ENCODE results near the gene FAM107A.

Gene FAM107A

GRCh38 chr3:58521917-58522631 lies 55.1 kb downstream of the FAM107A start:
- DNase-seq (ENCODE audit: low read depth) = no peak
- TF ChIP-seq CTCF (IDR thresholded peaks at IDR 0.05; ENCODE audit: control insufficient read depth, insufficient read depth, low read depth, low read length, missing control alignments) = no peak

DNA sequence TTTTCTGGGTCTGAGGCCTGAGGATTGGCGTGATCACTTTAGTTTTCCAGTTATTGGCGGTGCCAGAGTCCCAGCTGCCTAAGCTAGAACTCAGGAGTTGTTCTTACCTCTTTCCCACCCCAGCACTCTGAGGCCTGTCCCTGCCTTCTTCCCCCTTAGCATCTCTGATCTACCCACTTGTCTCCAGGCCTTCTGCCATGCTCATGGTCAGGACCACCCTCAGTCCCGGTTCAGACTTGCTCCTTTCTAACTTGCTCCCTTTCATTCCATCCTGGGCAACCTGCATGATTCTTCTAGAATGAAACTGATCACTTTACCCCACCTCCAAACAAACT lies 55.9 kb downstream of the FAM107A start:
- DNase-seq (ENCODE audit: low read depth) = no peak
- H3K4me3 ChIP-seq (ENCODE audit: control insufficient read depth, low read depth, low read length) = no peak overlapping the region
- no peak for TF ChIP-seq CTCF (IDR thresholded peaks at IDR 0.05; ENCODE audit: control insufficient read depth, insufficient read depth, low read depth, low read length, missing control alignments)

More at GRCh38 chr3:58521917-58522631, 55.1 kb downstream of the FAM107A start:
- H3K4me3 ChIP-seq (ENCODE audit: control insufficient read depth, low read depth, low read length) = no peak overlapping the region

DNA sequence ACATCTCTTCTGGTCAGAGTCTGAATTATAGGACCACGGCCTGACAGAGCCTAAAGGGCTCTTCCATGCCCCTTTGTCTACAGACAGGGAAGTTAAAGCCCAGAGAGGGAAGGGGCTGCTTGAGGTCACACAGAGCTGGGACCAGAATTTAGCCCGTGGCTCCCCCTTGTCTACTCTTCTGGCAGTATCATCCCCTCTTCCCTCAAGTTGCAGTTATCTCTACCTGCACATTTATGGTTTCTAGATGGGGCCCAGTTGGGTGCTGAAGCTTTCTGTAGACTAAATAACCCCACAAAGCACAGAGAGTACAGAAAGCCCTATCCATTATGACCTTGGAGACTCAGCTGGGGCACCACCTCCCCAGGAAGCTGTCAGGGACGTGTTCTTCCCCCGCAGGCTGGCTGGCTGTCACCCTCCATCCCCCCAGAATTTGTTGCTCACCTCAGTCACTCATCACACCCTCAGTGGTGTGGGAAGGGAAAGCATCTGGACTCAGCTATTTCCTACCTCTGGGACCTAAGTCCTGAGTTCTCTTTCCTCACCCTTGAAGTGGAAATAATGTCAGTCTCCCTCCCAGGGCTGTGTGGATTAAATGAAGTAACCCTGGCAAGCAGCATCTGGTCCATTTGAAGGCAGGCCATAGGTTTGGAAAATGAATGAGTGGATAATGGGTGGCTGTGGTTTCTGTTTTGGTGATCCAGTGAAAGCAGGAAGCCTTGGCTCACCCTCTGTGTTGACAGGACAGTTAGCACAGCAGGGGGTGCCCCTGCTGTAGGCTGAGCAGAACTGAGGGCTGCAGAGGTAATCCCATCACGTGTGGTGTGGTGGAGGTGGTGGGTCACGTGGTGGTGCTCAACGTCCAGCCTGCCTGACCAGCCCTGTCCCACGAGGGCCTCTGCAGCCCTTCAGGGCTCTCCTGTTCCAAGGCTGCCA lies 56.5 kb downstream of the FAM107A start:
- H3K4me3 ChIP-seq (ENCODE audit: control insufficient read depth, low read depth, low read length) = no peak overlapping the region
- no peak for TF ChIP-seq CTCF (IDR thresholded peaks at IDR 0.05; ENCODE audit: control insufficient read depth, insufficient read depth, low read depth, low read length, missing control alignments)
- DNase-seq (ENCODE audit: low read depth) = no peak

GRCh38 chr3:58519668-58520402 lies 57.4 kb downstream of the FAM107A start:
- no peak for DNase-seq (ENCODE audit: low read depth)
- H3K4me3 ChIP-seq (ENCODE audit: control insufficient read depth, low read depth, low read length) = no peak overlapping the region
- TF ChIP-seq CTCF (IDR thresholded peaks at IDR 0.05; ENCODE audit: control insufficient read depth, insufficient read depth, low read depth, low read length, missing control alignments) = no peak

DNA sequence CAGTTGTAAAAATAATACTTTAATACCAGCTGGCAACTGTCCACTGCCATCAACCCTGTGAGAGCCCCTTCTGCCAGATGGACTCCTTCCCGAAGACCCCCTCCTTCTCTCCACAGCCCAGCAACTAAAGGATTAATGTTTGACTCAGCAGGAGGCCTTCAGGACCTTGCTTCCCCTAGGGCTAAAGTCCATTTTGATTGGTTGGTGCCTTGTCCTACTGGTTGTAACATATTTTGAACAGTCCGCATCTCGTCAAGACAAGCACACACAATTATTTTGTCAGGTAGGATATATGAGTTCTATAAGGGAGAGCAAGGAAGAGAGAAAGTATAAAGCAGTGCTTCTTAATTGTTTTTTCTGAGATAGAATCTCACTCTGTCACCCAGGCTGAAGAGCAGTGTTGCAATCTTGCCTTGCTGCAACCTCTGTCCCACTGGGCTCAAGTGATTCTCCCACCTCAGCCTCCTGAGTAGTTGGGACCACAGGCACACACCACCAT lies 58.9 kb downstream of the FAM107A start:
- no peak overlapping the region for H3K4me3 ChIP-seq (ENCODE audit: control insufficient read depth, low read depth, low read length)
- TF ChIP-seq CTCF (IDR thresholded peaks at IDR 0.05; ENCODE audit: control insufficient read depth, insufficient read depth, low read depth, low read length, missing control alignments) = no peak
- no peak for DNase-seq (ENCODE audit: low read depth)

DNA sequence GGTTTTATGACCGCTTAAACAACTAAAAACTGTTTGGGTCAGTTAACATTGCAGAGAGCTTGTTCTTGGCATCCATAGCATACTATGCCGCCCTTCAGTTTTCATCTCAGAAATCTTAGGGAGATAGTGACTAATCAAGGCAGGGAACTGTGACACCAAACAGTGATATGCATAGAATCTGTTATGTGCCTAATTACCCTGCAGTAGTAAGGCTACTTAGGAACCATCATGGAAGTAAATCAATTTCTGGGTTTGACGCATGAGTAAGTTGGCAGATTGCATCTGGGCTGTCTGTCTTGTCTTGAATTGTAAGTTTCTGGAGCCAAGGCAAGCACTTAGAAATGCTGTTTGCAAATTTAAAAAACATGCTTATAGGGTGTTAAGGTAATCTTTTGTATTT lies 62.8 kb downstream of the FAM107A start:
- H3K4me3 ChIP-seq (ENCODE audit: control insufficient read depth, low read depth, low read length) = no peak overlapping the region
- no peak for TF ChIP-seq CTCF (IDR thresholded peaks at IDR 0.05; ENCODE audit: control insufficient read depth, insufficient read depth, low read depth, low read length, missing control alignments)
- no peak for DNase-seq (ENCODE audit: low read depth)
